Upper lobe of left lung (tissue), 4 donors: ENCODE results near the gene PELI2.

ENCODE experiments used
- CTCF ChIP-seq, 6 experiments: fragments of 450-650 bp in 4 of 6; fragments of 200-600 bp in 2 of 6; sonication (generic) in 2 of 6; IDR thresholded peaks; one replicate each; pipeline ENCODE4 v1.5.1; 2016 to 2019; ENCODE audit warnings: antibody characterized with exemption in 6 of 6
- POLR2AphosphoS5 ChIP-seq, 2 donors: sonication (generic); formaldehyde crosslinking; IDR thresholded peaks; one replicate each; pipeline ENCODE4 v1.5.1; 2017; ENCODE audit warnings: antibody characterized with exemption in 2 of 2

- TF ChIP-seq CTCF (IDR thresholded peaks at IDR 0.05) (no peak), POLR2AphosphoS5 (IDR thresholded peaks at IDR 0.05) (no peak)
Observed at GRCh38 chr14:56268673-56269072, 150.5 kb downstream of the PELI2 start.
